ENCODE results near the gene IRS2.

- TF ChIP-seq, protein P1, sequence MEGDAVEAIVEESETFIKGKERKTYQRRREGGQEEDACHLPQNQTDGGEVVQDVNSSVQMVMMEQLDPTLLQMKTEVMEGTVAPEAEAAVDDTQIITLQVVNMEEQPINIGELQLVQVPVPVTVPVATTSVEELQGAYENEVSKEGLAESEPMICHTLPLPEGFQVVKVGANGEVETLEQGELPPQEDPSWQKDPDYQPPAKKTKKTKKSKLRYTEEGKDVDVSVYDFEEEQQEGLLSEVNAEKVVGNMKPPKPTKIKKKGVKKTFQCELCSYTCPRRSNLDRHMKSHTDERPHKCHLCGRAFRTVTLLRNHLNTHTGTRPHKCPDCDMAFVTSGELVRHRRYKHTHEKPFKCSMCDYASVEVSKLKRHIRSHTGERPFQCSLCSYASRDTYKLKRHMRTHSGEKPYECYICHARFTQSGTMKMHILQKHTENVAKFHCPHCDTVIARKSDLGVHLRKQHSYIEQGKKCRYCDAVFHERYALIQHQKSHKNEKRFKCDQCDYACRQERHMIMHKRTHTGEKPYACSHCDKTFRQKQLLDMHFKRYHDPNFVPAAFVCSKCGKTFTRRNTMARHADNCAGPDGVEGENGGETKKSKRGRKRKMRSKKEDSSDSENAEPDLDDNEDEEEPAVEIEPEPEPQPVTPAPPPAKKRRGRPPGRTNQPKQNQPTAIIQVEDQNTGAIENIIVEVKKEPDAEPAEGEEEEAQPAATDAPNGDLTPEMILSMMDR (optimal IDR thresholded peaks at IDR 0.05 in 1 of 3, IDR thresholded peaks at IDR 0.05 in 1 of 3, conservative IDR thresholded peaks at IDR 0.05 in 1 of 3; ENCODE audit: extremely low read depth in 1 of 3, insufficient read depth in 2 of 3, low read length in 3 of 3), result no peak
- TF ChIP-seq EZH2 (IDR thresholded peaks at IDR 0.05; ENCODE audit: low read length), result no peak
Observed at GRCh38 chr13:109779074-109779473, 7.3 kb downstream of the IRS2 start.
